Fibroblast of skin of right biceps (primary cell): ENCODE results near the gene CALN1.
"Not testable (repeated sequence)": the region's sequence is repeated elsewhere in the genome, so short reads cannot be mapped to it uniquely, and the experiment has no call there.

Source experiments
- DNase-seq: peaks from one replicate; pipeline ENCODE4 v3.0.0-alpha.2; 2013

Gene CALN1

GRCh38 chr7:72080341-72080766 lies 331.8 kb downstream of the CALN1 start:
- DNase-seq, result no peak

- DNase-seq, result no peak
Measured at GRCh38 chr7:72078856-72079255, 333.3 kb downstream of the CALN1 start.

DNA sequence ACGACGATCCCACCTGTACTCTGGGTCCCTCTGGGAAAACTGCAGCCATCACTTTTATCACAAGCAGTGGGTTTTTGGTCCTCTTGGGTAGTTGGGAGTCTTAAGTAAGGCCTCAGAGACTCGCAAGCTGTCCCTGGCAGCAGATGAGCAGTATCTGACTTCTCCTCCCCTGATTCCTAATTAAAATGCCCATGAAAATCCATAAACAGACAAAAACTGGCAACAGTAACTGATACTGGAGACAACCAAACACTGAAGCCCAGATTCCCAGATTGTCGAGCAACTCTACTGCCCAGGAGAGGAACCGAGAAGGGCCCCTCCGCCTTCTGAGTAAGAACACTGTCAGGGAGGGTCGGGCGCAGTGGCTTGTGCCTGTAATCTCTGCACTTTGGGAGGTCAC lies 333.8 kb downstream of the CALN1 start:
- no peak for DNase-seq

GRCh38 chr7:72077786-72078185 lies 334.4 kb downstream of the CALN1 start:
- no peak for DNase-seq

- DNase-seq, result no peak
Measured at GRCh38 chr7:72072901-72073300, 339.2 kb downstream of the CALN1 start.

- no peak for DNase-seq
Measured at GRCh38 chr7:72069263-72069662, 342.9 kb downstream of the CALN1 start.

DNA sequence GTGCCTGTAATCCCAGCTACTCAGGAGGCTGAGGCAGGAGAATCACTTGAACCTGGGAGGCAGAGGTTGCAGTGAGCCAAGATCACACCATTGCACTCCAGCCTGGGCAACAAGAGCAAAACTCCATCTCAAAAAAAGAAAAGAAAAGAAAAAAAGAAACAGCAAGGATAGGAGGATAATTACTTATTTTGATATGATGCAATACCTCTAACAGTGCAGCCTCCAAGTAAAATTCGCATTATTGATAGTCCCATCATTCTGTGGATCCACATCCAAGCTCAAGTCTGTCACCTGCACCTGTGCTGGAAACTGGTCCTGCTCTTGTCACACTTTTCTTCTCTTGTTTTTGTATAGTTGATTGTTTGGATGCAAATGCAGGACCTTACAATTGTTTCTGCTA lies 346.4 kb downstream of the CALN1 start:
- not testable (repeated sequence) for DNase-seq

DNA sequence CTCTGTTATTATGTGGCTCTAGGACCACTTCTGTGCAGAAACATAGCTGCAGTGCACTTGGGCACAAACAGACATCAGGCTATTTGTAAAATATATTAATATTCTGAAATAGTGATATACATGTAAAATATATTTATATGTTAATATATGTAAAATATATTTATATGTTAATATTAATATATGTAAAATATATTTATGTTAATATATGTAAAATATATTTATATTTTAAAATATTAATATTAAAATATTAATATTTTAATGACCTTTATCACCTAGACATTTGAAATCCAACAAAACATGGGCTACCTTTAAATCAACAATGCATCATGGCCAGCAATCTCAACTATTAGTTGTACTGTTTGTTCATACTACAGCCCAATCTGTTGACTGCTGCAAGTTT lies 347.2 kb downstream of the CALN1 start:
- no peak for DNase-seq

DNA sequence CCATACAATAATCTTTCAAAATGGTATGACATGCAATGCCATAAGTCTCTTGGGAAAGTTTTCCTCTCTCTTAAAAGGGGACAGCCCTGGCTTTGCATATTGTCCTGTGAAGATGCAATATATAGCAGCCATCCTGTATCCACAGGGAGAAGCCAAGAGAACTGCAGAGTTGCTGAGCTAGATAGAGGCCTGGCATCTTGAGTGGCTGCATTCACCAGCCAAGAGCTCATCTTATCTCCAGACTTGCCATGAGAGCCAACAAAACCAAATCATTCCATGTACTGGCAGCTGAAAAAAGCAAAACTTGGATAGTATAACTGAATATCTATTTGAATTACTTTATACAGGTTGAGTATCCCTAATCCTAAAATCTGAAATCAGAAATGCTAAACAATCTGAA lies 348.8 kb downstream of the CALN1 start:
- no peak for DNase-seq

GRCh38 chr7:72062666-72063065 lies 349.5 kb downstream of the CALN1 start:
- DNase-seq, result no peak

DNA sequence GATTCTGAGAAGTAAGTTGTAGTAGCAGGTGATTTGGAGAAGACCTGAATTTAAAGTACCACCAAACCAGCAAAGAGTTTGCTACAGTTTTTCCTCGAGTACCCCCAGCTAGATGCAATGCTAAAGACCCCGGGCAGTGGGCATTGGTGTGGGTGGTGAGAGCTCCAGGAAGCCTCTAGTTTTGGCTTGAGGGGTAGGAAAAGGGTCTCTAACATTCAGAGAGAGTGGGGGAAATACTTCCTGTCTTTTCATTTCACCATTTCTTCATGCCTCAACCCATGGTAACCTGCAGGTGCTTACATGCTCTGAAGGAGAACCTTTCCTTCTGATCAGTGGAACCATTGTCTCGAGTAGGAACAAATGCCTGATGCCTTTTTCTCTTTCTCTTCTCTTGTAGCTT lies 352.2 kb downstream of the CALN1 start:
- DNase-seq, result no peak

GRCh38 chr7:72058579-72058978 lies 353.6 kb downstream of the CALN1 start:
- DNase-seq, result no peak

DNA sequence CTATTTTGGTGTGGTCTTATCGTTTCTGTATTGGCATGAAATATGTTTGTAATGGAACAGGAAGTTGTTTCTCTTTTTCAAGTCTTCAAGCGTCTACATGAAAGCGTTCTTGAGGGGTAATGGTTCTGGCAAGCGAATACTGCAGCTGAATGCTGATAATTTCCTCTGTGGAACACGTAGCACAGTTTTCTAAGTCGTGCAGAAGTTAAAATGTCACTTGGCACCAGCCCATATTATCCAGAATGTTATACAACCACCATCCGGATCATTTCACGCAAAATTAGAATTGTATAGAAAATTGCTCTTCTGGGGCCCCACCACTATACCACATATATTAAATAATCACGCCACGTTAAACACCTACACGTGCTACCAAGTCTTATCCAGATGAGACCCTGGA lies 354.3 kb downstream of the CALN1 start:
- DNase-seq, result no peak

- DNase-seq, result no peak
Measured at GRCh38 chr7:72057231-72057630, 354.9 kb downstream of the CALN1 start.

DNA sequence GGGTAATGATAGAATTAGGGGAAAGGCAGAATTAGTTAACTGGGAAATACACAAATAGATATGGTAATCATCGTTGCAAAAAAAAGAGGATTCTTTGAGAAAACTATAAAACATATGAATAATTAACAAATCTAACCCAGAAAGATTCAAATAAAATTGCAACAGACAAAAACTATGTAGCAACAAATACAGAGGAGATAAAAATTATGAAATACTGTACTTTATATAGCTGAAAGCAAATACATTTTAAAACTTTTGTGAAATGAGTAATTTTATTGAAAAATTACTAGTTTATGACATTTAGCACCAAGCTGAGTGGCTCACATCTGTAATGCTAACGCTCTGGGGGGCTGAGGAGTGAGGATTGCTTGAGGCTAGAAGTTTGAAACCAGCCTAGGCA lies 356.7 kb downstream of the CALN1 start:
- DNase-seq, result no peak

DNA sequence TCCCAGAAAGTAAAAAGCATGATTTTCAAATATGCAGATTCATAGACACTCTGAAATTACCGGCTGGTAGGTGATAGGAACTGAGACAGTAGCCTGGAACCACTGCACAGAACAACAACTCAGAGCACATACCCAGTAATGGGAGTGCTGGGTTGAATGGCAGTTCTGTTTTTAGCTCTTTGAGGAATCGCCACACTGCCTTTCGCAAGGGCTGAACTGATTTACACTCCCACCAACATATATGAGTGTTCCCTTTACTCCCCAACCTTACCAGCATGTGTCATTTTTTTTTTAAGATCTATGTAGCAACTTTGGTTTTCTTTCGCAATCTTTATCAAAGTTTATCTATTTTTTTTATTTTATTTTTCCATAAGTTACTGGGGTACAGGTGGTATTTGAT lies 358.8 kb downstream of the CALN1 start:
- no peak for DNase-seq

- no peak for DNase-seq
Measured at GRCh38 chr7:72048420-72048819, 363.7 kb downstream of the CALN1 start.

DNA sequence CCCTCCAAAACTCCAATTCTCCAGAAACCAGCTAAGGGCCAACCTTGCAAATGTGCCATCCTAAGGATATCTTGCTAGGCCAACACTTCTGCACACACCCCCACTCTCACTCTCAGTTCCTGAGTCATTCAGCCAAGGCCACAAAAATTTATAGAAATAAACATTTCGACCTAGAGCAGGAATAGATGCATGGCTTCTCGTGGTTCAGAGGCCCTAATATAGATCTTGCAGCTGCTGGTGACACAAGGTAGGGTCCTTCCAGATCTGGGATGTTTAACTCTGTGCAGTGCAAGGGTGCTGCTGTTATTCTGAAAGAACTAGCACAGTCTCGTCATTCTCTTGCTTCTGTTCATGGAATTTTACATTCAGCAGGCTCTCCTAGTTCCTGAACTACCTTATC lies 369.3 kb downstream of the CALN1 start:
- peak; percentile 70 for DNase-seq

DNA sequence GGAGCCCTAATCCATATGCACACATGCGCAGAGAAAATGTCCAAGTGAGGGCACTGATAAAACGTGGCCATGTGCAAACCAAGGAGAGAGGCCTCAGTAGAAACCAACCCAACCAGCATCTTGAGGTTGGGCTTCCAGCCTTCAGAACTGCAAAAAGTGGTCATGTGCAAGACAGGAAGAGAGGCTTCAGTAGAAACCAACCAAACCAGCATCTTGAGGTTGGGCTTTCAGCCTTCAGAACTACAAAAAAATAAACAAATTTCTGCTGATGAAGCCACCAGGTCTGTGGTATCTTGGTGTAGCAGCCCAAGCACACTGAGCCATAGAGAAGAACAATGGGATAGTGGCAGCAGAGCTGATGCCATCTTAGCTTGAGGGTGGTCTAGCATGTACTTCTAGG lies 371.5 kb downstream of the CALN1 start:
- no peak for DNase-seq

DNA sequence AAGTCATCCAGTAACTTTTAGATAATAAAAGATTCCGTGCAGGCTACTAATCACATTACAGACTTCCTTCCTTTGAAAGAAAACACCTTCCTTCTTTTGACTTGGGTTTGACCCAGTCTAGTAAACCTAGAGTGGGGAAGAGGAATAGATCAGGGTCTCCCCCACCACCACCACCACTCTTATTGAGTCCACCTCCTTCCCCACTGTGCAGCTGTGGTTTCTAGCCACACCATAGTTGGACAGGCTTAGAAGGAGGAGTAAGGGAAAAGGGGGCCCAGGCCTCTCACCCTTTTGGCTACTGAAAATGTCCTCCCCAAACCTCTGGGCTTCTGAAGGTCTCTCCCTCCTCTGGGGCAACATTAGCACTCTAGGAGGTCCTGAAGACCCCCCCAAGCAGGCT lies 372.7 kb downstream of the CALN1 start:
- no peak for DNase-seq

DNA sequence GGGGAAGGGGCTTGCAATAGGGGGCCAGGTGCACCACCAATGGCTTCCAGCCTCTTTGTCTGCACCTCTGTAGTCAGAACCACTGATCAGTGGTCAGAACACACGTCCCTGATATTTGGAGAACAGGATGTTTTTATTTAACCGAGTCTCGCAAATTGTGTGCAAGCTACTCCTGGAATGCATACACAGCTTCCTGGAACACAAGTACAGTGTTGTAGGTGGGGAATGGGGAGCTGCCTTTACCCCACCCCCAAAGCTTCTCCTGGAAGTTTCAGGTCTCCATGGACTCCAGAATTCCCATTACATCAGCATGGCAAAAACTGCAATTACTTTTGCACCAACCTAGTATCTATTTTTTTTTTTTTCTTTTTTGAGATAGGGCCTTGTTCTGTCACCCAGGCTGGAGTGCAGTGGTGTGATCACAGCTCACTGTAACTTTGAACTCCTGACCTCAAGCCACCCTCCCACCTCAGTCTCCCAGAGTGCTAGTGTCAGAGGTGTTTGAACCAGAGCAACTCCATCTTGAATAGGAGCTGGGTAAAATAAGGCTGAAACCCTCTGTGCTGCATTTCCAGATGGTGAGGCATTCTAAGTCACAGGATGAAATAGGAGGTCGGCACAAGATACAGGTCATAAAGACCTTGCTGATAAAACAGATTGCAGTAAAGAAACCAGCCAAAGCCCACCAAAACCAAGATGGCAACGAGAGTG lies 374.0 kb downstream of the CALN1 start:
- DNase-seq, result no peak

DNA sequence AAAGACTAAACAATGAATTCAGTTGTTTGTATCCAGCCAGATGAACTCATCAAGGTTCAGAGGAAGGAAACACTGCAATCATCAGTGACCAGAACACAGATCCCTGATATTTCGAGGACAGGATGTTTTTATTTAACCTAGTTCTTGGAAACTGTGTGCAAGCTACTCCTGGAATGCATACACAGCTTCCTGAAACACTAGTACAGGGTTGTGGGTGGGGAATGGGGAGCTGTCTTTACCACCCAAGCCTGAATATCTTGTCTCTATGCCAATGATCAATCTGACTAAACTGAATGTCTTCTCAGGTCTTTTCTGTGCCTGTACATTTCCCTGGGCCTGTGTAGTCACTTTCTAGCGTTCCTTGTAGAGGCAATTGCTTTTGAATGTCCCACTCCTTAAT lies 374.6 kb downstream of the CALN1 start:
- DNase-seq, result peak; percentile 51

GRCh38 chr7:72035266-72035665 lies 376.9 kb downstream of the CALN1 start:
- no peak for DNase-seq

DNA sequence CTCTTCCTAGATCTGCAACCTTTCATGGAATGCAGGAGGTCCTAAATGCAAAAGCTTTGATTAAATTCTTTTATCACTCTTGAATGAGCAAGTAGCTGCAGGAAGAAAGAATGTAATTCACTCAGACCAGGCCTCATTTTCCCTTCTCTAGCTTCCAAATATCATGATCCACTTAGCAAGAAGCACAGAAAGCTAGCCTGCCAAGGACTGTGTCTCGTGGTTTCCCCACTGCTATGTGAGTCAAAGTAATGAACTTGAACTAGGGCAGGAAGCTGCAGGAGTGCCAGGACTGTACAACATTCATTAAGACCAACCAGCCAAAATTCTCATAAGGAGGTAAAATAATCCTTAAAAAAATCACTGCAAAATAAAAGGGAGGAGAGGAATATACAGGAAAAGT lies 379.2 kb downstream of the CALN1 start:
- DNase-seq, result peak; percentile 34

GRCh38 chr7:72030994-72031667 lies 381.0 kb downstream of the CALN1 start:
- no peak for DNase-seq
